K562 (cell line): ENCODE measurements around the gene CRB2. TPM values are rescaled to one million over a fixed set of nuclear protein-coding genes. Genes with fewer than 3 reads are reported as not detected.

ENCODE experiments used
- BCL6 ChIP-seq: fragments of 250-450 bp; sonication (Bioruptor Pico); IDR thresholded peaks from 2 replicates; pipeline ENCODE4 v1.4.0; 2020
- BMI1 ChIP-seq: fragments of 150-350 bp; IDR thresholded peaks from 2 replicates; pipeline ENCODE4 v1.6.1; 2014; ENCODE audit warnings: low read length
- EP400 ChIP-seq: fragments of 450-650 bp; IDR thresholded peaks from 2 replicates; pipeline ENCODE4 v1.6.1; 2017; ENCODE audit warnings: antibody characterized with exemption, mild to moderate bottlenecking, moderate library complexity
- HMG20B ChIP-seq: fragments of 250-450 bp; sonication (Bioruptor Pico); IDR thresholded peaks from 2 replicates; pipeline ENCODE4 v1.5.0; 2021; ENCODE audit warnings: mild to moderate bottlenecking
- HNRNPLL ChIP-seq: fragments of 200-400 bp; formaldehyde crosslinking; IDR thresholded peaks from 2 replicates; pipeline ENCODE4 v1.6.1; 2017; ENCODE audit warnings: low read length, low read depth, mild to moderate bottlenecking; ENCODE audit not compliant: poor library complexity, severe bottlenecking
- JUNB ChIP-seq: fragments of 450-650 bp; formaldehyde crosslinking; conservative IDR thresholded peaks from 2 replicates; pipeline ENCODE4 v1.4.0; 2020; ENCODE audit warnings: mild to moderate bottlenecking
- KAT2B ChIP-seq: IDR thresholded peaks from one replicate; pipeline ENCODE4 v1.6.1; 2012; ENCODE audit warnings: low read depth, mild to moderate bottlenecking, control low read depth, inconsistent platforms, low read length, moderate library complexity
- KLF1 ChIP-seq: fragments of 450-650 bp; IDR thresholded peaks from 2 replicates; pipeline ENCODE4 v1.6.1; 2016; ENCODE audit warnings: missing genetic modification characterization, missing compliant biosample characterization
- MECOM ChIP-seq: fragments of 250-450 bp; sonication (Bioruptor Pico); IDR thresholded peaks from 2 replicates; pipeline ENCODE4 v1.8.0; 2022; ENCODE audit warnings: inconsistent platforms
- PHTF2 ChIP-seq: fragments of 250-450 bp; sonication (Bioruptor Pico); IDR thresholded peaks from 2 replicates; pipeline ENCODE4 v1.5.0; 2021; ENCODE audit warnings: mild to moderate bottlenecking
- SMAD1 ChIP-seq: fragments of 150-350 bp; IDR thresholded peaks from 2 replicates; pipeline ENCODE4 v1.6.1; 2014; ENCODE audit warnings: low read length, low read depth; ENCODE audit not compliant: partially characterized antibody
- SMARCA4 ChIP-seq: fragments of 450-650 bp; IDR thresholded peaks from 2 replicates; pipeline ENCODE4 v1.6.1; 2016
- TAF1 ChIP-seq: IDR thresholded peaks from 2 replicates; pipeline ENCODE4 v1.6.1; 2011; ENCODE audit warnings: mild to moderate bottlenecking, low read length, moderate library complexity; ENCODE audit not compliant: insufficient read depth, control insufficient read depth, severe bottlenecking; ENCODE audit errors: extremely low read depth
- ZFX ChIP-seq: sonication (generic); formaldehyde crosslinking; IDR thresholded peaks from 2 replicates; pipeline ENCODE4 v1.8.0; 2022; ENCODE audit warnings: mild to moderate bottlenecking, missing genetic modification reagents, moderate library complexity
- ZNF140 ChIP-seq: fragments of 250-450 bp; sonication (Bioruptor Pico); IDR thresholded peaks from 2 replicates; pipeline ENCODE4 v1.8.0; 2021; ENCODE audit warnings: moderate library complexity, mild to moderate bottlenecking, inconsistent platforms
- ZNF146 ChIP-seq: IDR thresholded peaks from one replicate; pipeline ENCODE4 v1.6.1; 2018; ENCODE audit warnings: missing compliant biosample characterization; ENCODE audit not compliant: unreplicated experiment
- ZNF232 ChIP-seq: sonication (generic); formaldehyde crosslinking; IDR thresholded peaks from 2 replicates; pipeline ENCODE4 v1.8.0; 2022; ENCODE audit warnings: mild to moderate bottlenecking, missing genetic modification reagents
- ZNF785 ChIP-seq: fragments of 250-450 bp; sonication (Bioruptor Pico); IDR thresholded peaks from 2 replicates; pipeline ENCODE4 v1.4.0; 2020; ENCODE audit warnings: mild to moderate bottlenecking
- polyA plus RNA-seq, 8 experiments: library from polyadenylated mRNA; depleted of rRNA in 4 of 8; stranded (reverse) in 5 of 8; unstranded in 3 of 8; fragments of >200 nt; fragmentation: Nextera tagmentation in 2 of 8; fragmentation: Illumina TruSeq in 1 of 8; extraction: Ambion mirVana in 2 of 8; extraction: Trizol in 1 of 8; gene quantifications; 2 replicates each; pipeline versions ENCODE4 v1.2.1 to v1.2.3, GENCODE V29; 2011 to 2014; ENCODE audit warnings: inconsistent platforms in 1 of 8, missing spikeins in 1 of 8
- total RNA-seq, 7 experiments: library from RNA; depleted of rRNA in 6 of 7; stranded (reverse); fragments of >200 nt in 6 of 7; fragmentation: Illumina TruSeq in 2 of 7; extraction: Trizol in 2 of 7; gene quantifications; 2 replicates each; pipeline versions ENCODE4 v1.2.1 to v1.2.3, GENCODE V29; 2011 to 2021; ENCODE audit warnings: low replicate concordance in 1 of 7
- TF ChIP-seq, protein P1 (sequence below): fragments of 450-650 bp; conservative IDR thresholded peaks from 2 replicates; pipeline ENCODE4 v1.6.1; 2016; ENCODE audit warnings: missing genetic modification characterization, low read depth, mild to moderate bottlenecking, missing compliant biosample characterization, moderate library complexity
- TF ChIP-seq, protein P2 (sequence below): sonication (generic); formaldehyde crosslinking; IDR thresholded peaks from 2 replicates; pipeline ENCODE4 v1.5.0; 2020; ENCODE audit warnings: missing genetic modification reagents
- TF ChIP-seq, protein P3 (sequence below): IDR thresholded peaks from 2 replicates; pipeline ENCODE4 v1.6.1; 2016; ENCODE audit warnings: missing genetic modification characterization, missing compliant biosample characterization
- TF ChIP-seq, protein P4 (sequence below): fragments of 250-450 bp; sonication (Bioruptor Pico); IDR thresholded peaks from 2 replicates; pipeline ENCODE4 v1.8.0; 2022; ENCODE audit warnings: moderate library complexity, mild to moderate bottlenecking, inconsistent platforms
- TF ChIP-seq, protein P5 (sequence below): sonication (generic); formaldehyde crosslinking; IDR thresholded peaks from 2 replicates; pipeline ENCODE4 v1.8.0; 2022; ENCODE audit warnings: missing genetic modification reagents, mild to moderate bottlenecking, borderline replicate concordance
- TF ChIP-seq, protein P6 (sequence below): sonication (generic); formaldehyde crosslinking; IDR thresholded peaks from 2 replicates; pipeline ENCODE4 v1.9.0; 2022; ENCODE audit warnings: mild to moderate bottlenecking, missing genetic modification reagents

The CRB2 gene
- total and polyA plus RNA-seq, 9 of the 15 experiments (the other 6 are each of a cell fraction or from before 2014, with no cell fraction given) = 0.13 to 1.2 (median 0.25) TPM; not detected in 2

DNA sequence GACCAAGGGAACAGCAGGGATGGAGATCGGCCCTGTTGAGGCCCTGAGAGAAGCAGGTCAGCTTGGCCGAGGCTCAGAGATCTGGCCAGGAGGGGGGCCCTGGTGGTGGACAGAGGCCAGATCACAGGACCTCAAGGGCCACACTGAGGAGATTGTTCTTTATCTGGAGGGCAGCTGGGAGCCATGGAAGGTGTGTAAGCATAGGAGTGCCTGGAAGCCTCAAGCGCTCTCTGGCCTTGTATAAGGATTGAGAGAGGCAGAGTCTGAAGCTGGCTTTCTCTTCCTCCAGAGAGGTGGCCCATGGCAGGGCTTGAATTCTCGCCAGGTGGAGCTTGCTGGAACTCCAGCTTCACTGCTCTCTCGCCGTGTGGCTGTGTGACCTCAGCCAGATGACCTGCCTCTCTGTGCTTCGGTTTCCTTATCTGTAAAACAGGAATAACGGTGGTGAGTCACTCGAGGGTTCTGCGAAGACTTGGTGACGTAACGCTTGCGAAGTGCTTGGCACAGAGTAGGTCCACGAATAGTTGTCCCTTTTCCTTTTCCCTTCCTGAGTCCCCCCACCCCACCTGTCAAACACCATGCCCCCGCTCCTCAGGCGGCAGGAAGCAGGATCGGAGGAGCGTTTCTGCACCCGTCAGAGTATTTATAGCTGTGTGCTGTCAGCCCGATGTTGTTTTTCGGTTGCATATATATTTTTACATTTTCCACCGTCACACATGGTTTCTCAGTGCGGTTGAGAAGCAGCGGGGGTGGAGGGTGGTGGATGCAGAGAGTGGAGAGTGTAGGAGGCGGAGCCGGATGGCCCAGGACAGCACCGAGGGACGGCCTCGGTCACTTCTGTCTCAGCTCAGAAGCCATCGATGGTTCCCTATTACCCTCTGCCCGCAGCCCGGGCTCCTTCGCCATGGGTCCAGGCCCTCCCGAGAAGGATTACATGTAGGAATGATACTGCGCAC is 17.0 kb upstream of the CRB2 start (continued):
- TF ChIP-seq MECOM (CRISPR knock-in tag) (no peak), ZNF232 (CRISPR knock-in tag) (no peak), ZFX (CRISPR knock-in tag) (no peak), TAF1 (peak; percentile 26), KAT2B (no peak), ZNF146 (no peak), SMAD1 (no peak), PHTF2 (no peak), EP400 (peak; percentile 76), HMG20B (CRISPR knock-in tag) (no peak), BMI1 (no peak), JUNB (CRISPR knock-in tag) (peak; percentile 84), KLF1 (tag) (no peak), HNRNPLL (no peak), SMARCA4 (peak; percentile 87), BCL6 (CRISPR knock-in tag) (no peak), ZNF140 (CRISPR knock-in tag) (no peak), ZNF785 (CRISPR knock-in tag) (no peak)
- TF ChIP-seq, protein P1, sequence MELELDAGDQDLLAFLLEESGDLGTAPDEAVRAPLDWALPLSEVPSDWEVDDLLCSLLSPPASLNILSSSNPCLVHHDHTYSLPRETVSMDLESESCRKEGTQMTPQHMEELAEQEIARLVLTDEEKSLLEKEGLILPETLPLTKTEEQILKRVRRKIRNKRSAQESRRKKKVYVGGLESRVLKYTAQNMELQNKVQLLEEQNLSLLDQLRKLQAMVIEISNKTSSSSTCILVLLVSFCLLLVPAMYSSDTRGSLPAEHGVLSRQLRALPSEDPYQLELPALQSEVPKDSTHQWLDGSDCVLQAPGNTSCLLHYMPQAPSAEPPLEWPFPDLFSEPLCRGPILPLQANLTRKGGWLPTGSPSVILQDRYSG (tag) = no peak
- TF ChIP-seq, protein P2, sequence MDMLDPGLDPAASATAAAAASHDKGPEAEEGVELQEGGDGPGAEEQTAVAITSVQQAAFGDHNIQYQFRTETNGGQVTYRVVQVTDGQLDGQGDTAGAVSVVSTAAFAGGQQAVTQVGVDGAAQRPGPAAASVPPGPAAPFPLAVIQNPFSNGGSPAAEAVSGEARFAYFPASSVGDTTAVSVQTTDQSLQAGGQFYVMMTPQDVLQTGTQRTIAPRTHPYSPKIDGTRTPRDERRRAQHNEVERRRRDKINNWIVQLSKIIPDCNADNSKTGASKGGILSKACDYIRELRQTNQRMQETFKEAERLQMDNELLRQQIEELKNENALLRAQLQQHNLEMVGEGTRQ = no peak
- TF ChIP-seq, protein P3, sequence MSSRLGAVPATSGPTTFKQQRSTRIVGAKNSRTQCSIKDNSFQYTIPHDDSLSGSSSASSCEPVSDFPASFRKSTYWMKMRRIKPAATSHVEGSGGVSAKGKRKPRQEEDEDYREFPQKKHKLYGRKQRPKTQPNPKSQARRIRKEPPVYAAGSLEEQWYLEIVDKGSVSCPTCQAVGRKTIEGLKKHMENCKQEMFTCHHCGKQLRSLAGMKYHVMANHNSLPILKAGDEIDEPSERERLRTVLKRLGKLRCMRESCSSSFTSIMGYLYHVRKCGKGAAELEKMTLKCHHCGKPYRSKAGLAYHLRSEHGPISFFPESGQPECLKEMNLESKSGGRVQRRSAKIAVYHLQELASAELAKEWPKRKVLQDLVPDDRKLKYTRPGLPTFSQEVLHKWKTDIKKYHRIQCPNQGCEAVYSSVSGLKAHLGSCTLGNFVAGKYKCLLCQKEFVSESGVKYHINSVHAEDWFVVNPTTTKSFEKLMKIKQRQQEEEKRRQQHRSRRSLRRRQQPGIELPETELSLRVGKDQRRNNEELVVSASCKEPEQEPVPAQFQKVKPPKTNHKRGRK (tag) = no peak
- TF ChIP-seq, protein P4, sequence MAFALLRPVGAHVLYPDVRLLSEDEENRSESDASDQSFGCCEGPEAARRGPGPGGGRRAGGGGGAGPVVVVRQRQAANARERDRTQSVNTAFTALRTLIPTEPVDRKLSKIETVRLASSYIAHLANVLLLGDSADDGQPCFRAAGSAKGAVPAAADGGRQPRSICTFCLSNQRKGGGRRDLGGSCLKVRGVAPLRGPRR (CRISPR knock-in tag) = 0 out of 2 replicates have a peak, but pooled peaks have one; percentile 10
- TF ChIP-seq, protein P5, sequence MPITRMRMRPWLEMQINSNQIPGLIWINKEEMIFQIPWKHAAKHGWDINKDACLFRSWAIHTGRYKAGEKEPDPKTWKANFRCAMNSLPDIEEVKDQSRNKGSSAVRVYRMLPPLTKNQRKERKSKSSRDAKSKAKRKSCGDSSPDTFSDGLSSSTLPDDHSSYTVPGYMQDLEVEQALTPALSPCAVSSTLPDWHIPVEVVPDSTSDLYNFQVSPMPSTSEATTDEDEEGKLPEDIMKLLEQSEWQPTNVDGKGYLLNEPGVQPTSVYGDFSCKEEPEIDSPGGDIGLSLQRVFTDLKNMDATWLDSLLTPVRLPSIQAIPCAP (CRISPR knock-in tag) = no peak
- TF ChIP-seq, protein P6, sequence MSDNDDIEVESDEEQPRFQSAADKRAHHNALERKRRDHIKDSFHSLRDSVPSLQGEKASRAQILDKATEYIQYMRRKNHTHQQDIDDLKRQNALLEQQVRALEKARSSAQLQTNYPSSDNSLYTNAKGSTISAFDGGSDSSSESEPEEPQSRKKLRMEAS = peak; percentile 39
